Breast epithelium (tissue), 3 donors: ENCODE data around the gene ZSWIM3.

ENCODE experiments used
- POLR2AphosphoS5 ChIP-seq, 3 donors: sonication (generic); formaldehyde crosslinking; IDR thresholded peaks; one replicate each; pipeline ENCODE4 v1.6.1; 2017; ENCODE audit warnings: antibody characterized with exemption in 3 of 3
- TF ChIP-seq, protein P1 (sequence below), 3 donors: fragments of 450-650 bp; IDR thresholded peaks; one replicate each; pipeline ENCODE4 v1.5.1; 2016 to 2017; ENCODE audit warnings: antibody characterized with exemption in 3 of 3, mild to moderate bottlenecking in 3 of 3, moderate library complexity in 3 of 3

DNA sequence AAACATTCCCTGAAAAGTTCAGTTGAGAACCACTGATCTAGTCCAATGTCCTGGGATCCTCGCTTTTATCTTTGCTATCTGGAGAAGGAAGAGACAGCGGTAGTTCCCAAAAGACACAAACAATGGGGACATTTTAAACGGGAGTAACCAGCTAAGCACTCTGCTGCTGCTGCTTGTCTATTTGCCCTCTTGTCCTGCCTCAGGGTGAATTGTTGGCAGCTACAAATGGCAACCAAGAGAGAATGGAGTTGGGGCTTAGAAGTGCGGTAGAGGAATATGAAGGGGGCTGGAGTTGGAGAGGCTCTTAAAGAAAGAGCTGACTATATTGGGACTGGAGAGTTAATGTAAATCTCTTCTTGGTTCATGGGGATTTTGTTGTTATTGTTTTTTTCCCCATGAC is 17.2 kb downstream of the ZSWIM3 start:
- TF ChIP-seq, protein P1, sequence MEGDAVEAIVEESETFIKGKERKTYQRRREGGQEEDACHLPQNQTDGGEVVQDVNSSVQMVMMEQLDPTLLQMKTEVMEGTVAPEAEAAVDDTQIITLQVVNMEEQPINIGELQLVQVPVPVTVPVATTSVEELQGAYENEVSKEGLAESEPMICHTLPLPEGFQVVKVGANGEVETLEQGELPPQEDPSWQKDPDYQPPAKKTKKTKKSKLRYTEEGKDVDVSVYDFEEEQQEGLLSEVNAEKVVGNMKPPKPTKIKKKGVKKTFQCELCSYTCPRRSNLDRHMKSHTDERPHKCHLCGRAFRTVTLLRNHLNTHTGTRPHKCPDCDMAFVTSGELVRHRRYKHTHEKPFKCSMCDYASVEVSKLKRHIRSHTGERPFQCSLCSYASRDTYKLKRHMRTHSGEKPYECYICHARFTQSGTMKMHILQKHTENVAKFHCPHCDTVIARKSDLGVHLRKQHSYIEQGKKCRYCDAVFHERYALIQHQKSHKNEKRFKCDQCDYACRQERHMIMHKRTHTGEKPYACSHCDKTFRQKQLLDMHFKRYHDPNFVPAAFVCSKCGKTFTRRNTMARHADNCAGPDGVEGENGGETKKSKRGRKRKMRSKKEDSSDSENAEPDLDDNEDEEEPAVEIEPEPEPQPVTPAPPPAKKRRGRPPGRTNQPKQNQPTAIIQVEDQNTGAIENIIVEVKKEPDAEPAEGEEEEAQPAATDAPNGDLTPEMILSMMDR (IDR thresholded peaks at IDR 0.05), result no peak
- no peak for TF ChIP-seq POLR2AphosphoS5 (IDR thresholded peaks at IDR 0.05)
